HEK293T (cell line): Measurements from ENCODE around the gene NCKAP5L.

ENCODE experiments used
- FOXK2 ChIP-seq: fragments of 450-650 bp; IDR thresholded peaks from 2 replicates; pipeline ENCODE4 v1.6.1; 2016; ENCODE audit warnings: mild to moderate bottlenecking
- SP1 ChIP-seq: fragments of 450-650 bp; IDR thresholded peaks from 2 replicates; pipeline ENCODE4 v1.6.1; 2017
- SUZ12 ChIP-seq: fragments of 450-650 bp; IDR thresholded peaks from 2 replicates; pipeline ENCODE4 v1.6.1; 2016; ENCODE audit warnings: mild to moderate bottlenecking
- TARDBP ChIP-seq: fragments of 450-650 bp; IDR thresholded peaks from 2 replicates; pipeline ENCODE4 v1.6.1; 2016

- no peak for TF ChIP-seq SUZ12
- no peak for TF ChIP-seq FOXK2
- no peak for TF ChIP-seq TARDBP
- TF ChIP-seq SP1 = no peak
These were observed 34.2 kb downstream of the NCKAP5L start for GRCh38 chr12:49794021-49794420.
